ENCODE data around the gene ZIC4.

The ZIC4 gene

DNA sequence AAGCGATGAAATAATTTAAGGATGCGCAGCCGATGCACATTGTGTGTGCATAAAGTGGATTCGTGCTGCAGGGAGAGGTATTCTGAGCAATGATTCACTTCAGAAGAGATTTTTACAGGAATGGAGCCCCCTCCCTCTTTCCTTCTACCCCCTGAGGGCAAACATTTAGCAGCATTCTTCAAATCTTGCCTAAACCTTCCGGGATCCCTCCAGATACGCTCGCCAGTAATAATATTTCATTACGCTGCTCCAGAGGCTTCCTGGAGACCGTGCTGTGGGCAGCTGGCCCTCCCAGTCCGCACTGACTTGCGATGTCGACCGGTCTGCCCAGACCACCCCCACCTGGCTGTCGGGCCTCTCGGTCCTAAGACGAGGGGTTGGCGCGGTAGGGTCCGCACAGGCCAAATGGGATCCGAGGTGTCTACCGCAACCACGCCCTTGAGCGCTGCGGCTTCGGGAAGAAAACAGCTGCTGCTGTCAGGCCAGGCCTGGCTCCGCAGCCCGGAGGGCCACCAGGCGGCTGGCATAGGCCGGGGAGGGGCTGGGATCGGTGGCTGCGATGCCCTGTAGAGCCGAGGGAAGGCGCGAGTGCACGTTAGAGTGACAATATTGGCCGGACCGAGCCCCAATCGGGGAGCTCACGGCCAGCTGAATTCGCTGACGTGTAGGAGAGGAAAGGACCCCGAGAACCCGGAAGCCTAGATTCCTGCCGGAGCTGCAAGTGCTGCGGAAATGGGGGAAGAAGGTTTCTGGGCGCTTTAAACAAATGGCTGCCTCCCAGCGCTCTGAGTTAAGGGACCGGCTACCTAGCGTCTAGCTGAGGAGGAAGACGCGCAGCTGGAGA lies 14.3 kb downstream of the ZIC4 start:
- no peak for DNase-seq (ENCODE audit: low read depth, low spot score)

DNA sequence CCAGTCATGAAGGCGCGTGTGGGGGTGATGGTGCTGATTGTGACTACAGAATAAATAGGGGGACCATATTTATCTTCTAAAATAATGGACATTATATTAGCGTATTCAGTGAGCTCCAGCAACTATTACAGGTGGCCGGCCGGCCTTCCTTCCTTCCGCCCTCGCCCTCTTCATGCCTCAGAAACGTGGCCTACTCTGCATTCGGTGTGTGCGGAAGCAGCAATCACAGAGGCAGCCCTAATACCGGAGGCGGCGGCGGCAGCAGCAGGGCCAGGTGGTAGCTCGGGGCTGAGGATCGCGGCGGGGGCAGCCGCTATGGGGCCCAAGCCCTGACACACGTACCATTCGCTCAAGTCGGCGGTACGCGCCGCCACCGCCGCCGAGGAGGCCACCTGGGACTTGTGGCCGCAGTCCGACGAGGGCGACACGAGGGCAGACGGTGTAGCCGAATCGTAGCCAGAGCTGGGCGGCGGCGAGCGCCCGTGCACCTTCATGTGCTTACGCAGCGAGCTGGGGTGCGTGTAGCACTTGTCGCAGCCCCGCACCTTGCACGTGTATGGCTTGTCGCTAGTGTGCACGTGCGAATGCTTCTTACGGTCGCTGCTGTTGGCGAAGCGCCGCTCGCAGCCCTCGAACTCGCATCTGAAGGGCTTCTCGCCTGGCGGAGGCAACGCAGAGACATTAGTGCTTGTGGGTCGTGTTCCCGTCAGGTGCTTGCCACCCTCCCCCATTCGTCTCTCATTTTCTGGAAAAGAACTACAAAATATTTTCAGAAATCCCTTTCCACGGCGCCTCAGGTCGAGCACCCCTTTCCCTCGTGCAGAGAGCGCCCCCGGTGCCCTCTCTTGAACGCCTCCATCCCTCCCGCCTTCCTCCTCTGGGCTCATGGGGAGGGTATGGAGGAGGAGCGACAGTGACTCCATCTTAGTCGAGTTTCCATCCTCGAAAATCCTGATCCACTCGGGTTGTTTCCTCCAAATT lies 15.5 kb downstream of the ZIC4 start:
- DNase-seq (ENCODE audit: low read depth, low spot score): no peak

DNA sequence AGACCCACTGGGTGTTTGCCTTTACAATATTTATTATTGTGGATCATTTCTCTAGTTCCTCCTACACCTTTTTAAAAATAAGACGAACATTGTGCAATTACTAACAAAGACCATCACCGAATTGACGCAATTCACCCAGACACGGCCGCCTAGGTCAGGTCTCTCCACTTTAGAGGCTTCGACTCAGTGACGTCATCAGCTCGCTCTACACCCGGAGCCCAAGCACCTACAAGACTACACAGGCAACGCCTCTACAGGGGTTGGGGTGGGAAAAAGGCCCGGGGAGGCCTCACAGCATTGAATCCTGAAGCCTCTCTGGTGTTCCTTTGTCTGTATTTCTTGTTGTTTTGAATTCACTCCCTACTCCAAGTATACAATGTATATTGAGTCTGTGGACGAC lies 16.6 kb downstream of the ZIC4 start:
- DNase-seq (ENCODE audit: low read depth, low spot score): no peak

- DNase-seq (ENCODE audit: low read depth, low spot score): no peak
These were observed 17.4 kb downstream of the ZIC4 start for GRCh38 chr3:147388700-147389580.

- DNase-seq (ENCODE audit: low read depth, low spot score): no peak
These were observed 18.3 kb downstream of the ZIC4 start for GRCh38 chr3:147387885-147388699.

DNA sequence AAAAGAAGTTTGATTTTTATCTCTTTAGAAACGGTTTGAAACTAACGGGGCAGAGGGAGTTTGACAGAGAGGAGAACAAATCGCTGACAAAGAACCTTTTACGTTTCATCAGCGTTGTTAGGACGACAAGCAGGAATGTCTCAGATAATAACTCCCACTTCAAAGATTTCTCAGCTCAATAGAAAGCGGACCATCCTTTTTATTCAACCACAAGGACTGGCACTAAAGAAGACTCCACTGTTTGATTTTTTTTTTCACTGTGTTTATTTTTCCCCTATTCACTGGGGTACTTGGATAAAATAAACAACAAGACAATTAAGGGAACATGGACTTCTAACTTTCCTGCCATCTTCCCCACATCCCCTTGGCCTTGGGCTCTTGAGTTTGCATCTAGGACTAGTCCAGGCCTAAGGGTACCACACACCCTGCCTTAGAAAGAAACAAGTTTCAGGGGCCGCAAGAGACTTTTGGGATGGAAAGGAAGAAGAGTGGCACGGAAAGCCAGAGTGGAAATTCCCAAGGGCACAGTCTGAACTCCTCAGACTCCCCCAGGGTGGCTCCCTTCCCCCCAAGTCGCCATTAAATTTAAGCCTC lies 19.0 kb downstream of the ZIC4 start:
- DNase-seq (ENCODE audit: low read depth, low spot score): no peak

DNA sequence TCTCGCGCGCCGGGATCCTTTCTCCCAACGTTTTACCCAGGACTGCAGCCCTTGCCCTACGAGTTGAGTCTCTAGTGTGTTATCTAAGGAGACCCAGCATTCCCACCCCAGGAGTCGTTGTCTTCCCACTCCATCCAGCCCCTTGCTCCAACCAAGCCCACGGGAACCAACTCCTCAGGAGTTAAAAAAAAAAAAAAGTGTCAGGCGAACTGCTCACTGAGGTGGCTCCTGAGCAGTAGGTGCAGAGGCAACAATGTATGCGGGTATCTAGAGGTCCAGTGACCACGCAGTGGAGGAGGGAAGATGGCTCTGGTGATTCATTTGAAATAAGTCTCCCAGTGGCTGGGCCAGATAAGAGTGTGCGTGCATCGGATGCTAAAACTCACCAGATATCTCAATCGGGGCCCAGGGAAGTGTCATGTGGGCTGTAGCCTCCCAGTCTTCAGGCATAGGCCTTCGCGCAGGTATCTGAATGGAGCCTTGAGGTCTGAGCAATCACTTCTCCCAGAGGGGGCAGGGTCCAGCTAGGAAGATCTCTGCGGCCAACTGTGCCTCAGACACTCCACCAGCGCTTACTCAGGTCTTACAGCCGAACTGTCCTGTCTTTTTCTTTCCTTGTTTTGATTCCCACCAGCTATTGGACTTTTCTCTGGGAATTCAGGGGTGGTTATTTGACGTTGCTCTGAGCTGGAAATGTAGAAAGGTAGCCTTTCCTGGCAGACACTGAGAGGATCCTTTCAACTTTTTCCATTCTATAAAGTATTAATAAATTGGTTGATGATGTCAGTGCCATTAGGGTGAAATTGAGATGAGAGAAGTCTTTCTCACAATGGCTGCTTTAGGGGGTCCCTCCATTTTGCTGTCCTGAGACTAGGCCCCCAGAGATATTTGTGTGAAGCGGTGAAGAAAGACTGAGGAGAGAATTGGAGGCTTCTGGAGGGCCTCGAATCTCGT lies 21.0 kb downstream of the ZIC4 start:
- DNase-seq (ENCODE audit: low read depth, low spot score): no peak

DNA sequence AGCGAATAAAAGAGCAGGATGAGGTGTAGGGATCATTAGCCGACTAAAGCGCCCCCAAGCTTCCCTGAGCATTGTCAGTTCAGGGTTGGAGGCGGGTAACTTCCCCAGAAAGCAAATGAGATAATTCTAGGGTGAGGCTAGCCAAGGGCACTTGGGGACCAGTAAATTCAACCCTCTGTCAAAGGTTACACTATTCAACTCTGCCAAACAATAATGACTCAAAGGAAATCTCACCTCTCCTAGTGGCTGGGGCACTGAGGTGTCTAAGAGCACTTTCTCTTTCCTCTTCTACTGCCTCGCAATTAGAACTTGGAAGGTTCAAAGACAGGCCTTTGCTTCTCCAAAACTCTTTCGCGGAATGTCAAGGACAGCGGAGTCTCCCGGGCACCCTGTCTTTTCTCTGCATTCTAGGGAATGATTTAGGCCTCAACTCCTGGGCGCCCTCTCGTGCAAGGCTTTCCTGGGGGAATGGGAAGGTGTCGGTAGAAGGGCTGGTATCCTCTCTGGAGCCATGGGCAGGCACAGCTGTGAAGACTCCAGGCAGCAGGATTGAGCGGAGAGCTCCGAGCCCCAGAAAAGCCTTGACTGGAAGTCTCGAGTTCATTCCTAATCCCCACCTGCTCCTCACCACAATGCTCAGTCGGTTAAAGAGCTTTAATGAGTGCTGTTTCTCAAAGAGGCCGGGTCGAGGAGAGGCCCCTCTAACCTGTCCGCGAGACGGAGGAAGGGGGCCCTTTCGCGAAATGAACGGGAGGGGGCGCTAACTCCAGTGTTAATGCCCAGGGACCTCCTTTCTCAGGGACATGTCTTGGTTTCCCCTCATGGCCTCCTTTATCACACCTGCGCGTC lies 21.9 kb downstream of the ZIC4 start:
- no peak for DNase-seq (ENCODE audit: low read depth, low spot score)

GRCh38 chr3:147383617-147384016 lies 22.7 kb downstream of the ZIC4 start:
- DNase-seq (ENCODE audit: low read depth, low spot score): no peak

- DNase-seq (ENCODE audit: low read depth, low spot score): no peak
These were observed 24.7 kb downstream of the ZIC4 start for GRCh38 chr3:147381596-147381995.

DNA sequence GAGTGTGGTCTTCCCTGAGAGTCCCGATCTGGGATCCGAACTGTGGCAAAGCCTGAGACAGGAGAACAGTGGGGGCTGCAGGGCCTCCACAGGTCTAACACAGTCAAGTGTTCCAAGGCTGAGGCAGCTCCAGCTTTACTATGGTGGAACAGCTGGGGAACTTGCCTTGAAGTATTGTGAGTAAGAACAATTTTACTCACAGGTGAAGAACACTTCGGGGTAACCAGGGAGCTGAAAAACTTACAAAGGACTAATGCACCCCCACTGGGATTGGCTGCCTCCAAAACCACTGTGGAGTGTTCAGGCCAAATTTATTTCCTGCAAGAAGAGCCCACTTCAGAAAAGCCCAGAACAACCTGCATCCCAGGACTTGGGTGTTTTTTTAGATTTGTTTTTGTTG lies 25.4 kb downstream of the ZIC4 start:
- DNase-seq (ENCODE audit: low read depth, low spot score): no peak

GRCh38 chr3:147380387-147380951 lies 25.9 kb downstream of the ZIC4 start:
- no peak for DNase-seq (ENCODE audit: low read depth, low spot score)

DNA sequence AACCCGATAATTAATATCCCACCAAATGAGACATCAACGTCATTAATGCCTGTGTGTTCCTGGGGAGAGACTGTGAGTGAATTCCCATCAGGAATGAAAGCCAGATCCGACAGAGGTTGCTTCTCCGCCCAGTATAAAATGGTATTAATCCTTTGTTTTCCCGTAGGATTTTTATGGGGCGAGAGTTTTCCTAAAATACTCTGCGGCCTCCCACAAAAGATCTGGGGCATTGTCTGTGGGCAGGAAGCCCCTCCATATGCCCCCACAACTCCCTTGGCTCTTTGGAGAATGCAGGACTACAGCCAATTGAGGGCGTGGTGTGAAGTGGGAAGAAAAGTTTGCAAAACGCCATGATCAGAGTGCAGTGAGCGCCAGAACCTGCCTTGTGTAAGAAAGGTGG lies 26.7 kb downstream of the ZIC4 start:
- DNase-seq (ENCODE audit: low read depth, low spot score): no peak

- no peak for DNase-seq (ENCODE audit: low read depth, low spot score)
These were observed 28.7 kb downstream of the ZIC4 start for GRCh38 chr3:147377412-147378367.

DNA sequence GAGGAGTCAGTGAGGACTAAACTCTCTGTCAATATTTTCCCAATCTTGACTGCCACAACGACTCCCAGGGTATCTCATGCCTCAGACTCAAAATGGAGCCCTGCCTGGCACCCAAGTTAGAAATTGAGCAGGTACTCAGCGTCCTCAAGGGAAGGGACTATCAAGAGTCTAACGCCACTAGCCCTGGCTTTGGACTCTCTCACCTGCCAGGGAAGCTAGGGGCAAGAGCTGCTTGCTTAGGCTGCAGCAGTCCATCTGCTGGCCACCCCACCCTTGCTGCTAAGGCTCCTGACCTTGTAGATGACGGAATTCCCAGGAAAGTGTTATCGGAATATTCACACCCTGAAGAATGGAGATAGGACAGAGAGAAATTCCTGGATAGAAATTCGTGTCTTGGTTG lies 33.0 kb downstream of the ZIC4 start:
- DNase-seq (ENCODE audit: low read depth, low spot score): no peak

- DNase-seq (ENCODE audit: low read depth, low spot score): no peak
These were observed 33.8 kb downstream of the ZIC4 start for GRCh38 chr3:147372525-147373027.
